Ascending aorta (tissue), 2 donors: Measurements from ENCODE around the gene SLC38A1. TPM values are rescaled to one million over a fixed set of nuclear protein-coding genes. Genes with fewer than 3 reads are reported as not detected.

Experiments
- DNase-seq, 2 donors: peaks; one replicate each; pipeline ENCODE4 v3.0.0-alpha.2; 2019; ENCODE audit warnings: low spot score in 2 of 2
- H3K27ac ChIP-seq, 2 donors: fragments of 200-600 bp; sonication (generic); one replicate each; pipeline ENCODE4 v1.5.1; 2016 to 2017; ENCODE audit warnings: mild to moderate bottlenecking in 1 of 2
- H3K27me3 ChIP-seq: fragments of 200-600 bp; sonication (generic); one replicate; pipeline ENCODE4 v1.5.1; 2017
- H3K36me3 ChIP-seq, 2 donors: fragments of 200-600 bp; sonication (generic); one replicate each; pipeline ENCODE4 v1.5.1; 2016
- H3K4me1 ChIP-seq, 2 donors: fragments of 200-600 bp; sonication (generic); one replicate each; pipeline ENCODE4 v1.5.1; 2016 to 2017; ENCODE audit warnings: mild to moderate bottlenecking in 1 of 2
- H3K4me3 ChIP-seq, 2 donors: fragments of 200-600 bp; sonication (generic); one replicate each; pipeline ENCODE4 v1.5.1; 2016 to 2017; ENCODE audit warnings: mild to moderate bottlenecking in 1 of 2
- H3K9me3 ChIP-seq, 2 donors: fragments of 200-600 bp; sonication (generic); one replicate each; pipeline ENCODE4 v1.5.1; 2016
- intact Hi-C: fragments of 100-400 bp; cut with DNase I; formaldehyde crosslinking; loops from one replicate; pipeline ENCODE4 v1.15.1; 2023
- total RNA-seq: library from RNA; depleted of rRNA; stranded (reverse); fragments of >200 nt; gene quantifications from one replicate; pipeline ENCODE4 v1.1.0, GENCODE V29; 2016
- TF ChIP-seq, protein P1 (sequence below), 3 experiments: fragments of 200-600 bp in 2 of 3; fragments of 450-650 bp in 1 of 3; sonication (generic) in 2 of 3; IDR thresholded peaks; one replicate each; pipeline ENCODE4 v1.5.1; 2016 to 2019; ENCODE audit warnings: antibody characterized with exemption in 3 of 3, mild to moderate bottlenecking in 1 of 3, moderate library complexity in 1 of 3

Gene SLC38A1
- total RNA-seq, 1 donor from 2014 or later, result 12.8 TPM

DNA sequence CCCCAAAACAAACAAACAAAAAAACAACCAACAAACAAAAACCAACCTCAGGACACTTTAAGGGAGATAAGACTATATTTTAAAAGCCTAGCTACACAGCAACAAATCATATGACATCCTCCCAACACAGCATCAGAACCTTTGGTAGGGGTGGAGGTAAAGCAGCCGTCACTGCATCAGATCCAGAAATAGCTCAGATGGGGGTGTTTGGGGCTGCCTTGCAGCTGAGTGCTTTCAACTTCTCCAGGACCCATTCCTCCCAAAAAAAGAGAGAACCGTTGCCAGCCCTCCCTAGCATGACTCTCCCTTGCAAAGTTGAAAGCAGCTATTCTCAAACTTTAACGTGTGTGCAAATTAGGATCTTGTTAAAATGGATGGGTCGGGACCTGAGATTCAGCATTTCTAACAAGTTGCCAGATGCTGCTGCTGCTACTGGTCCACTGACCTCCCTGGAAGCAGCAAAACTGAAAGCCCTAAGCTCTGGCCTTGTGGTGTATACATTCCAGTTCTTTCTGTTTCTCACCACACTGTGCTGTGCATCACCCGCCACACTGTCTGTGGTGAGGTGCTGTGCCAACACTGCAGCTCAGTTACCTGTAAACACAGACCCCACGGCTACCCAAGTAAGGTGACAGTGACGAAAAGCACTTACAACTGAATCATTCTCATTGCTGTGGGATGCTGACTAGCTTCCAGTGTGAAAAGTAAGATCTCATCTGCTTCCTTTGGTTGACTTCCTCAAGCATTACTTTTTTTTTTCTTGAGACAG lies 54.0 kb downstream of the SLC38A1 start:
- intact Hi-C loops, result loop anchor here (5.0 kb wide), 1 partner anchor 447 kb away; no protein-coding TSS in a partner anchor
- Histone ChIP-seq H3K27me3 (no peaks in the 10 kb centered on the region), H3K9me3 (no peaks in the 10 kb centered on the region), H3K36me3 (no peaks in the 10 kb centered on the region), H3K4me3 (no peak overlapping the region), H3K4me1 (peaks cover 10 to 18% of the 10 kb centered on the region in 2 donors), H3K27ac (peak overlapping the region in 1 of 2 donors; percentile 30)
- DNase-seq, result peak; percentile 37 to 64
- TF ChIP-seq, protein P1, sequence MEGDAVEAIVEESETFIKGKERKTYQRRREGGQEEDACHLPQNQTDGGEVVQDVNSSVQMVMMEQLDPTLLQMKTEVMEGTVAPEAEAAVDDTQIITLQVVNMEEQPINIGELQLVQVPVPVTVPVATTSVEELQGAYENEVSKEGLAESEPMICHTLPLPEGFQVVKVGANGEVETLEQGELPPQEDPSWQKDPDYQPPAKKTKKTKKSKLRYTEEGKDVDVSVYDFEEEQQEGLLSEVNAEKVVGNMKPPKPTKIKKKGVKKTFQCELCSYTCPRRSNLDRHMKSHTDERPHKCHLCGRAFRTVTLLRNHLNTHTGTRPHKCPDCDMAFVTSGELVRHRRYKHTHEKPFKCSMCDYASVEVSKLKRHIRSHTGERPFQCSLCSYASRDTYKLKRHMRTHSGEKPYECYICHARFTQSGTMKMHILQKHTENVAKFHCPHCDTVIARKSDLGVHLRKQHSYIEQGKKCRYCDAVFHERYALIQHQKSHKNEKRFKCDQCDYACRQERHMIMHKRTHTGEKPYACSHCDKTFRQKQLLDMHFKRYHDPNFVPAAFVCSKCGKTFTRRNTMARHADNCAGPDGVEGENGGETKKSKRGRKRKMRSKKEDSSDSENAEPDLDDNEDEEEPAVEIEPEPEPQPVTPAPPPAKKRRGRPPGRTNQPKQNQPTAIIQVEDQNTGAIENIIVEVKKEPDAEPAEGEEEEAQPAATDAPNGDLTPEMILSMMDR (IDR thresholded peaks at IDR 0.05), result no peak

DNA sequence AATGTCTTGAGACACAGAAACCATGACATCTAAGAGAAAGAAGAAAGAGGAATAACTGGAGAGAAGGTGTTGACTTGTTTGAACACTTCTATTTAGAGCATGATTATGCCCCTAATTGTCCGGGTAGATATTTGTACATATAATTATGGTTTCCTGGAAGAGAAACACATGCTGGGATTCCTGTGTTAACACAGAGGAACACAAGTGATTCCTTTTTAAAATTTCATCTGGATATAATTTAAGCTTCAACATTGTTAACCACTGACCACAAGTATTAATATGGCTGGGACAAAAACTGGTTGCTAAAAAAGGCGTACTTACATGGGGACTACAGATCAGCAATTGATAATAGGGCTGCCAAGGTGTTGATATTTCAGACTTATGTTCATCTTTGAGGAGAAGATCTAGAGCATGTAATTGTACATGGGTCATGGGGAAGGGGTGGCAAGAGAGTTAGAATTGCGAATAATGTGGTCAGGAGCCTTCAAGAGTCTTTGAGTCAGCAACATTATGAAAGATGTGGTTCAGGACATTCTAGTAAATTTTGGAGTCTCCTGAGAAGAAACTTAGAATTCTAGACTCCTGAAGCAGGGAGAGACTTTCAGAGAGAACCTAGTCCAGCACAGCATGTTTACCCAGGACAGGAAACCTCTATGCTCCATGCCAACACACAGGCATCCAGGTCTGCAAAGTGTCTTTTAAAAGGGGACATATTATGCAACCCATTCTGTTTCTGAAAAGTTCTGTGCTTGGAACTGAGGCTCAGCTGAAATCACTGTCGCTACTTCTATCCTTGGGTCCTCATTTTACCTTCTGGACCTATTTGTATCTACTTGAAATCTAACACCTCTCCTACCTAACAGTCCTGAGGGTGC lies 56.5 kb downstream of the SLC38A1 start:
- H3K4me1 ChIP-seq, result peaks cover 7 to 21% of the 10 kb centered on the region in 2 donors

DNA sequence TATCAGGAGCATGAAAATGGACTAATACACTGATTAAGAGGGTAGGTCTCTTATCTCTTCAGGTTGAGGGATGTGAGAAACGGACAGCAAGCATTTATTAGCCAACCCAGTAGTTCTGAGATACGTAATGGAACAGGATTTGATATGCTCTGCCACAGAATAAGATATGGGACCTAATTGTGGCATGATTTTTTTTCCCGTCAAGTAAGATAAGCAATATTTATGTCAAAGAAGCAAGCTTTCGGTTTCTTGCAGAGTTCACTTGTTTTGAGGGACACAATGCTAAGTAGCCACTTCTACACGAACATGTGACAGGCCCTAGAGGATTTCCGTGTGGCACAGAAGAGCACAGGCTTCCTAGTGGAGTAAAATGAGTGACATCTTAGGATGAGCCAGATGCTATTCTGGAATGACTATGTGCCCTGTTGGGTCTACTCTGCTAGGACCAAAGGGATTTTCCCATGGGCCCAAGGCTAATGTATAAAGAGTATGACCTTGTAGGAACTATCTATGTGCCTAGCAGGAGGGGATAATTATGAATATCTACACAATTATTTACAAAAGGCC lies 57.9 kb downstream of the SLC38A1 start:
- intact Hi-C loops, result loop anchor here (5.0 kb wide), 1 partner anchor 451 kb away; no protein-coding TSS in a partner anchor
- no peaks in the 10 kb centered on the region for H3K27me3 ChIP-seq

More for the DNA sequence above, 56.5 kb downstream of the SLC38A1 start:
- H3K36me3 ChIP-seq, result no peaks in the 10 kb centered on the region
- TF ChIP-seq, protein P1 (IDR thresholded peaks at IDR 0.05), result no peak
- DNase-seq, result no peak
- intact Hi-C loops, result loop anchor here (5.0 kb wide), 1 partner anchor 450 kb away; no protein-coding TSS in a partner anchor
- H3K27me3 ChIP-seq, result no peaks in the 10 kb centered on the region
- H3K9me3 ChIP-seq, result no peaks in the 10 kb centered on the region
- no peak overlapping the region for H3K4me3 ChIP-seq
- H3K27ac ChIP-seq, result no peak overlapping the region

DNA sequence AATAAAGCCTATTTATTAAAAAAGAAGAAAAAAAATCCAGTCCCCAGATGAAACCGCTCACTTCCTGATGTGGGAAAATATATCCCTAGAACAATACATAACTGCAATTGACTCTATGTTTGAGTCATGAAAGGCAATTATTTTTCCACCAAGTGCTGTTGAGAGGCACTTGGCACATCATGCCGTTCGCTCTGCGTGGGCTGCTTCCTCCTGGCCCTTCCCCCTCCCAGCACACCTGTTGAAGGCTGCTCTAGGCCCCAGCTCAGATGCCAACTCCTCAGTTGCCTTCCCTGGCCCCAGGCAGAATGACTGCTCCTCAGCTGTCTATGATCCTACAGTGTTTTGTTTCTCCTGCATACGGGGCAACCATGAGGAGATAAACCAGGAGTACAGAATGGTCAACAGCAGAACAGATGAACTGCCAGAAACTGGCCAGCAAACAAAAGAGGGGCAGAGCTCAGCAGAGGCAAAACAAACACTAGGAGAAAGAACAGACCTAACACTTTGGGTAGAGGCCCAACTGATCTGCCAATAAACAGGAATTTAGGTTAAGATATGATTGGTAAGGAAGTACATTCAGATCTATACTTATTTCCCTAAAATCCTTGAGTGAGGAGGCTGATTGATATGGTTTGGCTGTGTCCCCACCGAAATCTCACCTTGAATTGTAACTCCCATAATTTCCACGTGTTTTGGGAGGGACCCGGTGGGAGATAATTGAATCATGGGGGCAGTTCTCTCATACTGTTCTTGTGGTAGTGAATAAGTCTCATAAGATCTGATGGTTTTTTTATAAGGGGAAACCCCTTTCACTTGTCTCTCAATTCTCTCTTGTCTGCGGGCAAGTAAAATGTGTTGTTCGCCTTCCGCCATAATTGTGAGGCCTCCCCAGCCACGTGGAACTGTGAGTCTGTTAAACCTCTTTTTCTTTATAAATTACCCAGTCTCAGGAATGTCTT lies 58.6 kb downstream of the SLC38A1 start:
- H3K36me3 ChIP-seq, result no peaks in the 10 kb centered on the region
- peak overlapping the region; percentile 24 to 58 for H3K27ac ChIP-seq
- no peaks in the 10 kb centered on the region for H3K9me3 ChIP-seq
- no peak for DNase-seq
- intact Hi-C loops, result loop anchor here (5.0 kb wide), 2 partner anchors 142 to 452 kb away; no protein-coding TSS in a partner anchor
- no peak overlapping the region for H3K4me3 ChIP-seq
- TF ChIP-seq, protein P1 (IDR thresholded peaks at IDR 0.05), result no peak
- no peaks in the 10 kb centered on the region for H3K27me3 ChIP-seq
- peaks cover 0 to 11% of the 10 kb centered on the region in 2 donors for H3K4me1 ChIP-seq

More for the DNA sequence above, 57.9 kb downstream of the SLC38A1 start:
- DNase-seq, result no peak
- Histone ChIP-seq H3K9me3 (no peaks in the 10 kb centered on the region), H3K4me1 (peaks cover under 1 to 14% of the 10 kb centered on the region in 2 donors), H3K27ac (no peak overlapping the region), H3K4me3 (no peak overlapping the region), H3K36me3 (no peaks in the 10 kb centered on the region)
- TF ChIP-seq, protein P1 (IDR thresholded peaks at IDR 0.05), result no peak
